Left colon (tissue), 2 donors: ENCODE results near the gene PNPT1. TPM values are rescaled to one million over a fixed set of nuclear protein-coding genes. Genes with fewer than 3 reads are reported as not detected.
"Not testable (repeated sequence)": the region's sequence is repeated elsewhere in the genome, so short reads cannot be mapped to it uniquely, and the experiment has no call there.

Experiments used
- ATAC-seq: fragments of 200-7000 bp; cut with Tn5 transposase; one replicate; pipeline ENCODE4 v1.9.1; 2020; ENCODE audit warnings: mild to moderate bottlenecking, moderate library complexity
- DNase-seq, 2 donors: peaks; one replicate each; pipeline ENCODE4 v3.0.0-alpha.2; 2020
- intact Hi-C, 2 donors: fragments of 100-400 bp; cut with DNase I in 1 of 2; cut with micrococcal nuclease in 1 of 2; formaldehyde crosslinking; loops; one replicate each; pipeline versions ENCODE4 v1.11.2 to v1.14.0; 2022; cut with DNase I, micrococcal nuclease
- total RNA-seq, 2 donors: library from RNA; stranded (reverse); fragmentation: NEBNext Ultra II Directional; extraction: Animal tissue kit (Norgen Biotek cat#: 25700); gene quantifications; one replicate each; pipeline ENCODE4 v1.2.1, GENCODE V29; 2021
- donor health status: DM: no; HTN: no; CAD: no.
- donor health status: DM: yes; HTN: yes; CAD: no.

PNPT1 gene
- total RNA-seq, 2 donors from 2014 or later = 18.4 to 20.0 TPM

GRCh38 chr2:55609193-55609794 is 84.3 kb downstream of the PNPT1 start:
- intact Hi-C loops = no loop called here
- ATAC-seq (no peak), DNase-seq (no peak)

DNA sequence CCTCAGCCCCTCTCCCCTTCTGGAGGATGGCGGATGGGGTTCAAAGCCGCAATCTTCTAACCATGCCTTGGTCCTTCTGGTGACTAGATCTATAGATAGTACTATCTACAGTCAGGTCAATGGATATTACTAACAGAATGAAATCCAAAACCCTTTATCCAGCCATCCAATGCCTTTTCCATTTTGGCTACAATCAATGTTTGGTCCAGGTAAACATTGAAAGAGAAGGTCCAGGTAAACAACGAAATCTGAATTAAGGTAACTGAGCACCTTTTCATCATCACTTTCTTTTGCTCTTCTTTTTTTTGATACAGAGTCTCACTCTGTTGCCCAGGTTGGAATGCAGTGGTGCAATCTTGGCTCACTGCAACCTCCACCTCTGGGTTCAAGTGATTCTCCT is 85.9 kb downstream of the PNPT1 start:
- ATAC-seq = no peak
- intact Hi-C loops = no loop called here

DNA sequence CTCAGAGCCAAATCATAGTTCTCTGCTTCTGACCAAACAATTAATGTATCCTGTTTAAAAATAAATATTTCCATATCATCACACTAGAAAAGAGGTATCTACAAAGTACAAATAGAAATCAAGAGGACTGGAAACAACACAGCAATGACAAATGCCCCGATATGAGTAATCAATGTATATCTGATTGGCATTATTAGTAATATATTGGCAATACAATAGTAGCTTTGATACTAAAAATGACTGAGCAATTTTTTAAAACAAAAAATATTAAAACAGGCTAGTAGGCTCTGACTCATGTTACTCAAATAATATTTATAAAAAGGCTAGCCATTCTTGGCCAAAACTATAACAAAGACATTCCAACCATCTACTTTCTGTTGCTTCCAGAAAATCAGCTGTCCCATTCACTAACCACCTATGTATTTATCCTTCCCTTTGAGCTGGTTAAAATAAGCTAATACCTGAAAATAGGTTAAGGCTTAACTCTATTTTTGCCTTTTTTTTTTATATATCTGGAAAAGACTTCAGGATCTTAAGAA is 89.5 kb downstream of the PNPT1 start:
- no peak for ATAC-seq
- no peak for DNase-seq
- intact Hi-C loops = no loop called here

More for the DNA sequence above, 85.9 kb downstream of the PNPT1 start:
- no peak for DNase-seq

- DNase-seq = no peak
These were observed 91.8 kb downstream of the PNPT1 start for GRCh38 chr2:55601849-55602248.

DNA sequence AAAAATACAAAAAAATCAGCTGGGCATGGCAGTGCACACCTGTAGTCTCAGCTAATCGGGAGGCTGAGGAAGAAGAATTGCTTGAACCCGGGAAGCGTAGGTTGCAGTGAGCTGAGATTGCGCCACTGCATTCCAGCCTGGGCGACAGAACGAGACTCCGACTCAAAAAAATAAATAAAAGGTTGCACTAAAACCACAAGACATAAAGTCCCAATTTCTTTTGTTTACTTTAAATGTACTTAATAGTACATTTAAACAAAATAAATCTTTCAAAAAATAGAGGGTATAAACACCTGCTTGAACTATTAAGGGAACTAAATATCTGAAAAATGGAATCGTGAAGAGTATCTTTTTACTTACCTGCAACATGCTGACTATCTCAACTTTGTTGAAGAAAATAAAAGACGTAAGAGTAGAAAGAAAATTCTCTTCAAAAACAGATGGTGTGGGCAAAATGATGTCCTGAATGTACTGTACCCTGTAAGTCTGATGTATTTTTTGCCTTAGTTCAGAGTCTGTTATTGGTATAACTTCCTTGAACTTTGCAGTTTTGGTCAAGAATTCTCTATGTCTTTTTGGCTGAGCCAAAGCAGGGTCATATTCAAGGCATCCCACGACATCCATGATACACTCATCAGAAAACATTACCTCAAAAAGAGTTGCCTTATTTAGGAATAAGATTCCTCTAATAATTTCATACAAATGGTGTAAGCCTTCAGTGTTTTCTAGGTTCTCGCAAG is 95.4 kb downstream of the PNPT1 start:
- intact Hi-C loops = no loop called here
- ATAC-seq (no peak), DNase-seq (no peak)

More at GRCh38 chr2:55601849-55602248, 91.8 kb downstream of the PNPT1 start:
- intact Hi-C loops = no loop called here
- no peak for ATAC-seq

- DNase-seq, intact Hi-C loops, ATAC-seq: not testable (repeated sequence)
These were observed 96.8 kb downstream of the PNPT1 start for GRCh38 chr2:55596795-55597194.

DNA sequence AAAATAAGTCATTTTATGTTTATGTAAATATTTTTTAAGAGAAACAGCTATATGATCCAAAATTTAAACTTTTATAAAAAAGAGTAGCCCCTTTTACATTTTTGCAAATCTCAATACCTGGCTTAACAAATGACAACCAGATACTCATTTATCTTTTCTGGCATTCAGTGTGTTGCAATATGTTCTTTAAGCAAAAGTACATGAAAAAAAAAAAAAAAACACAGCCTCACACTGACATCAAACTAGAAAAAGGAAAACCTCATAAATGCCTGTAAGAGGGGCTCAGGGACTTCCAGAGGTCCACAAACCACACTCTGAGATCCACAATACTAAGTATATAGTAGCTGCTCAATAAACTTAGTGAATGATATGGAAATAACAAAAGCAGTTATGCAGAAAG is 98.1 kb downstream of the PNPT1 start:
- ATAC-seq = no peak
- intact Hi-C loops = no loop called here
- no peak for DNase-seq

- no peak for DNase-seq
- intact Hi-C loops = no loop called here
- no peak for ATAC-seq
These were observed 101.5 kb downstream of the PNPT1 start for GRCh38 chr2:55592130-55592529.

GRCh38 chr2:55590810-55591440 is 102.7 kb downstream of the PNPT1 start:
- intact Hi-C loops = no loop called here
- peak; percentile 69 for ATAC-seq
- no peak for DNase-seq

GRCh38 chr2:55585451-55586080 is 108.1 kb downstream of the PNPT1 start:
- ATAC-seq (no peak), DNase-seq (no peak)
- intact Hi-C loops = no loop called here

Other genes with a start within 250 kb of the PNPT1 start
- 10 to 100 TPM; 13.3 to 17.5 TPM for gene CFAP36, start 174.1 kb downstream of the PNPT1 start, total RNA-seq
- gene PPP4R3B, start 76.2 kb downstream of the PNPT1 start, total RNA-seq = 10 to 100 TPM; 59.0 to 64.7 TPM
- 10 to 100 TPM; 22.2 to 34.1 TPM for gene EFEMP1, start 229.9 kb upstream of the PNPT1 start, total RNA-seq